HG03432 (cell line): ENCODE results near the gene SLC39A7.

ENCODE experiments used
- ATAC-seq: cut with Tn5 transposase; IDR thresholded peaks from one replicate; pipeline ENCODE4 v1.9.1; 2021; ENCODE audit warnings: mild to moderate bottlenecking, moderate library complexity; ENCODE audit not compliant: unreplicated experiment

The SLC39A7 gene

GRCh38 chr6:33204165-33204414 lies 3.4 kb downstream of the SLC39A7 start:
- ATAC-seq, result no peak

- peak; percentile 43 for ATAC-seq
Measured at GRCh38 chr6:33204415-33205190, 3.9 kb downstream of the SLC39A7 start, which contains the start of gene HSD17B8. Gene HSD17B8 (plus strand): TSS chr6:33204655. CDS start chr6:33204669, 14 bp downstream.

DNA sequence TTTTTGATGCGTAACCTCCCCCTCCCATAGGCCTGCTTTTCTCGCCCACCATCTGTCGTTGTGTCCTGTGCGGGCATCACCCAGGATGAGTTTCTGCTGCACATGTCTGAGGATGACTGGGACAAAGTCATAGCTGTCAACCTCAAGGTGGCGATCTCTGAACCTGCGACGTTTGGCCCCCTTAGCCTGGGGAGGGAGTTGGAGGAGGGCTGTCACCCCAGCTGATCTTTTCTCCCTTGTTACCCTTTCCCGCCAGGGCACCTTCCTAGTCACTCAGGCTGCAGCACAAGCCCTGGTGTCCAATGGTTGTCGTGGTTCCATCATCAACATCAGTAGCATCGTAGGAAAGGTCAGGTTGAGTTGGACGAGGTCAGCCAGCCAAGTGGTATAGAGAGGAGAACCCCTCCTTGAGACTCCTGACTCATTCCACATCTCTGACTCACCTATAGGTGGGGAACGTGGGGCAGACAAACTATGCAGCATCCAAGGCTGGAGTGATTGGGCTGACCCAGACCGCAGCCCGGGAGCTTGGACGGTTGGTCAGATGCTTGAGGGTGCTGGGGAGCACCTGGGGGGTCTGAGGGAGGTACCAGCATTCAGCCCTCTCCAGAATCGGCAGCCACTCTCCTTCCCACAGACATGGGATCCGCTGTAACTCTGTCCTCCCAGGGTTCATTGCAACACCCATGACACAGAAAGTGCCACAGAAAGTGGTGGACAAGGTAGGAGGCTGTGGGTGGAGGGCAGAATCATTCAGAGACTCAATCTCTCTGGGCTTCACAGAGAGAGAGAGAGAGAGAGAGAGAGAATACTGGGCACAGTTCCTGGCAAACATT lies 4.7 kb downstream of the SLC39A7 start:
- no peak for ATAC-seq

DNA sequence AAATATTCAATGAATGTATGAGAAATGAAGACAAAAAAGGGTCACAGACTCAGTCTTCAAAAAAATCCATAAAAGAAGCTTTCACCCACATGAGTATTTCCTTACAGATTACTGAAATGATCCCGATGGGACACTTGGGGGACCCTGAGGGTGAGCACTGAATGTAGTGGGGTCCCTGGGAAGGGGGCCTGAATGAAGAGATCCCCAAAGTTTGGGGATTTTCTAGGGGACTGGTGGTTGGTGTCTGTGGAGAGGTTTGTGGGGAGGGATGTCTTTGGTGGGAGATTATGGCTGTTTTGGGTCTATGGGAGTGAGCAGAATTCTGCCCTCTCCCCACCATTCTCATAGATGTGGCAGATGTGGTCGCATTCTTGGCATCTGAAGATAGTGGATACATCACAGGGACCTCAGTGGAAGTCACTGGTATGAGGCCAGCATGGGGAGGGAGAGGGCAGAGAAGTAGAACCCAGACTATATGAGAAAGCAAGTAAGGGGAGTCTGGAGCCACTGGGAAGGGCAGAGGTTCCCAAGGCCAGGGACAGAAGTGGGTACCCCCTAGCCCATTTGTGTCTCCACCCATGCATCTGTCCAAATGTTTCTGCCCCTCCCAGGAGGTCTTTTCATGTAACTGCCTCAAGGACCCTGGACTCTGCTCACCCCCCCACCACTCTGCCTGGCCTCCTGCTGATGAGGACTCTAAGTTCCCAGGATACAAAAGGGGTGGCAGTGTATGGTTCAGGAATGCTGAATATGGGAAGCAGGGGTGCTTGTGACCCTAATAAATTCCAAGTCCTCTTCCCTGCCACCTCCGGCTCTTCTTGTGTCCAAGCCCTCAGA lies 5.6 kb downstream of the SLC39A7 start:
- ATAC-seq, result no peak

DNA sequence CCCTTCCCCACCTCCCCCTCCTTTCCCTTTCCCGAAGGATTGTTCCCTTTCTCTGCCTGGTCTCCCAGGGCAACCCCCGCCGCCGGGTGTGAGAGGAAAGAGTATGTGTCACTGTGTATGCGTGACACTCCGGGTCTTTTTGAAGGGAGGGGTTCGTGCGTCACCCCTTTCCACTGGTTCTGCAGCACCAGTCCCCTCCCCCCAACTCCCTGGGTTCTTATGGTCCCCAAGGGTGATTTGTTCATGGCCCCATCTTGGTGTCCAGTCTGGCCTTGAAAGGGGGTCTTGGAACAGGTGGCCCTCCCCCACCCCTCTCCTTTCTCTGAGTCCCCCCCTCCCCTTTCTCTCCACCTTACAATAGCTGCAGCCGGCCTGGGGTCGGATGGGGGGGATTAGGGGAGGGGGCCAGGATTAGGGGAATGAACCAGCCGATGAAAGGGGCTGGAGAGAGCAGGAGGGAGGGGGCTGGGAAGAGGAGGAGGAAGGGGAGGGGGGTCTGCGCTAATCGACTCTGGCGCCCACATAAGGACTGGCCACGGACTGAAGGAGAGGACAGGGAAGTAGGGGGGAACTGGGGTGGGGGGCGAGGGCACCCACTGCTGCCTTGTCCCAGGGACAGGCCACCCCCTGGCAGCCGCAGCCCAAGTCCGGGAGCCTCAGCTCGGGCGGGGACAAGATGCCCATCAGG lies 6.3 kb downstream of the SLC39A7 start:
- no peak for ATAC-seq

DNA sequence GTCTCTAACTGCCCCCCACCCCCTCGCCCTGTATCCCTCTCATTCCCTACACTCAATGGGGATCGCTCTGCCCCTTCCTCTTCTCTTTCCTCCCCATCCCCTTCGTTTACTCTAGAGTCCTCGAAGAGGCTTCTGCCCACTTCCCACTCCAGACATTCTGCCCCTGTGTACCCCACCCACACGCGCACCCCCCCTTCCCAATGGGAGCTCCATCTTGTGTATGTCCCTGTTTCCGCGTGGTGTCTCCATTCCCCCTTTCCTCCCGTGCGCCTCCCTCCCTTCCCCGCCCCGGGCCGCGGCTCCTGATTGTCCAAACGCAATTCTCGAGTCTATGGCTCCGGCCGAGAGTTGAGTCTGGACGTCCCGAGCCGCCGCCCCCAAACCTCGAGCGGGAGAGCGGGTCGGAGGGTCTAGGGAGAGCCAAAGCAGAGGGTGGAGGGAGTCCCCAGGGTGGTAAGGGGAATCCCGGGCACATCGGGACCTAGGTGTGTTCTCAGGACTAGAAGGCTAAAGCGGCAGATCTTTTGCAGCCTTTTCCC lies 7.0 kb downstream of the SLC39A7 start:
- no peak for ATAC-seq

GRCh38 chr6:33208091-33208967 lies 7.7 kb downstream of the SLC39A7 start, which contains the start of gene RING1:
Gene RING1 (plus strand): TSS chr6:33208500. CDS start chr6:33208823, 323 bp downstream.
- ATAC-seq, result peak; percentile 52

- ATAC-seq, result no peak
Measured at GRCh38 chr6:33209856-33210255, 9.2 kb downstream of the SLC39A7 start.

GRCh38 chr6:33211136-33211535 lies 10.5 kb downstream of the SLC39A7 start:
- no peak for ATAC-seq

DNA sequence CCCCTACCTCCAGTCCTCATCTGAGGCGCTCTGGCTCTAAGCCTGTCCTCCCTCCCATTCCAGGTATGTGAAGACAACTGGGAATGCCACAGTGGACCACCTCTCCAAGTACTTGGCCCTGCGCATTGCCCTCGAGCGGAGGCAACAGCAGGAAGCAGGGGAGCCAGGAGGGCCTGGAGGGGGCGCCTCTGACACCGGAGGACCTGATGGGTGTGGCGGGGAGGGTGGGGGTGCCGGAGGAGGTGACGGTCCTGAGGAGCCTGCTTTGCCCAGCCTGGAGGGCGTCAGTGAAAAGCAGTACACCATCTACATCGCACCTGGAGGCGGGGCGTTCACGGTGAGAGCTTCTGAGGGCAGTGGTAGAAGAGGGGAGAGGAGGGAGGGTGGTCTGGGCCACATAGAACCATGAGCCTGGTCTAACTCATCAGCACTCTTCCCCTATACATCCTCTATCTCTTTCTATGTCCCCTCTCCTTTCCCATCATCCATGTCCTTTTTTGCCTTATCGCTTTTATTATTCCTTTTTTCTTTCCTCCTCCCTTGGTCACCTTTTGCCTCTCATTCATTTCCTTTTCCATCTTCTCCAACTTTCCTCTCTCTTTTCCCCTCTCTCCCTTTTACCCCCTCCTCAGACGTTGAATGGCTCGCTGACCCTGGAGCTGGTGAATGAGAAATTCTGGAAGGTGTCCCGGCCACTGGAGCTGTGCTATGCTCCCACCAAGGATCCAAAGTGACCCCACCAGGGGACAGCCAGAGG lies 11.2 kb downstream of the SLC39A7 start:
- no peak for ATAC-seq

DNA sequence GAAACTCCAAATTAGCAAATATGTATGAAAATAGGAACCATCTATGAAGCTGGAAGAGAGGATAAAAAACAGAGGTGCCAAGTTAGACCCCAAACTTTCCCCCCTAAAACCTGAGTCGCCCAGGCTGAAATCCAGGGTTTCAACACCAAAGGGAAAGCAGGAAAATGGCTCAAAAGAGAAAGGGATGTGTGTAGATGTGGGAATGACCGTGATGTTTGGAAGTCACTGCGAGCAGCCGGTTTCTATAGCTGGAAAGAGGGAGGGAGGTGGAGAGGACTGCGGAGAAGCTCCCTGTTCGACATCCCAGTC lies 12.1 kb downstream of the SLC39A7 start:
- no peak for ATAC-seq

DNA sequence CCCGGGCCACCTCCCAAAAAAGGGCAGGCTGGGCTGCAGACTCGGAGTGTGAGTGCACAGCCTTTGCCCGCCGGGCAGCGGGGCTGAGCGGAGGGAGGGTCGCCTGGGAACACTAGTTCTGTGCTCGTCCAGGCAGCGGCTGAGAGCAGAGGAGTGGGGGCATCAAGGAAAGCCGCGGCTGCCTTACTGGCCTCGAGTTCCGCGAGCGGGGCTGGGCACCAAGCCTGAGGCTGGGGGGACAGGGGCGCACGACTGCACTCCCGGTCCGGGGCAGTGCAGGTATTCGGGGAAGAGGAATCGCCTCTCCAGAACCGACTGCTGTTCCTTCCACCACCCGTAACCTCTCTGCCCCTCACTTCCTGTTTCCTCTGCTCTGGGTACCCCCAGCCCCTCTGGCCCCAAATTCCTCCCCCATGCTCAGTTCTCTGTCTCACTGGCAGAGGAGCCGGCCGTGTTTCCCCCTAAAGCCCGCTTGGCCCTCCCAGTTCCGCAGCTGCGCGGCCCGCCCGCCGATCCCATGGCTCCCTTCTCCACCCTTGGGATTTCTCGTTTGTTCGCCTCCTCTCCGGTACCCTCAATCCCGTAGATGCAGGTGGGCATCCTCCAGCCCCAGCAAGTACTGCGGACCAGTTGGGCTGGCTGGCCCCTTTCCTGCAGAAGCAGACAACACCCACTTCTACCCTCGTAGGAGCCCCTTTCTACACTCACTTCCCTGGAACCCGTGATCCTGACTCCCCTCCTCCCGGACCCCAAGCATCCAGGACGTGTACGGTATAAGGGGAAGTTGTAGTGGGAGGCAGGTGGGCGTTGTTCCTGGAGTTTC lies 12.7 kb downstream of the SLC39A7 start:
- no peak for ATAC-seq

DNA sequence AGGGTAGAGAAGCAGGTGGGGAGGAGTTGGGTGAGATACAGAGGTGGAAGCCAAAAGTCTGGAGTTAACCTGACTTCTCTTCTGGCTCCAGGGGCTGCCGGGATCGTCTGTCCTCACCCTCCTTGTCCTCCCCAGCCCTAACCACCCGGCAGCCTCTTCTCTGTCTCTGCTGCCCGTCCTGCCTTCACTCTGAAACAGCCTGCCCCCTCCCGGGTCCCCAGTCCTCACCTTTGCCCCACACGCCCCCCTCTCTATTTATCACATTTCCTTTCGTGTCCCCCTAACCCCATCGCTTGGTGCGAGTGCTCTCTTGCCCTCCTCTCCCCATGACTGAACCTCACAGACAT lies 13.3 kb downstream of the SLC39A7 start:
- no peak for ATAC-seq

- no peak for ATAC-seq
Measured at GRCh38 chr6:33215271-33216116, 14.8 kb downstream of the SLC39A7 start.

DNA sequence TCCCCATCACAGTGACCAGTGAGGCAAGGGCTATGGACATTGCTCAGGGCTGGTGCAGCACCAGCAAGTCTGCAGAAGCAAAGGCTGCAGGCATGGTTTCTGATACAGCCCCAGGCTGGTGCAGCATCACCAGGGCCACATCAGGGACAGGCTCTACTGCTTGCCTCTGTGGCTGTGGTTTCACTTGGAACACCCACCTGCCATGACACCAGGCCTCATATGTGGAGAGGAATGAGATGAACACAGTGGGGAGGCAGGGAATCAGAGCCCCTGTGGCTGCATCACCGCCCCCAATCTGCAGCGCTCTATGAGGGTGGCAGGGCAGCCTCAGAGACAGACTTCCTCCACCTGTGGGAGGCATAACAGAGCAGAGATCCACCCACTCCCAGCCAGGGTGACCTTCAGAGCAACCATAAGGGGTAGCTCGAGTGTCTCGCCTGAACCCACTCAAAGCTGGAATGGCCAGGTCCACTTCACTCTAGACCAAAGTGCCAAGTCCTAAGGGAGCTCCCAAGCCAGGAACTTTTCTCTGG lies 15.5 kb downstream of the SLC39A7 start:
- no peak for ATAC-seq

GRCh38 chr6:33217246-33217645 lies 16.6 kb downstream of the SLC39A7 start:
- no peak for ATAC-seq

- no peak for ATAC-seq
Measured at GRCh38 chr6:33217681-33218080, 17.0 kb downstream of the SLC39A7 start.
